ENCODE results near the gene OVCA2. TPM values are rescaled to one million over a fixed set of nuclear protein-coding genes. Genes with fewer than 3 reads are reported as not detected.
A peak's percentile ranks its signal among the peaks of the same experiment; 100 is the strongest.

Gene OVCA2
- total RNA-seq, 2 donors from 2014 or later = 17.1 to 36.3 TPM

DNA sequence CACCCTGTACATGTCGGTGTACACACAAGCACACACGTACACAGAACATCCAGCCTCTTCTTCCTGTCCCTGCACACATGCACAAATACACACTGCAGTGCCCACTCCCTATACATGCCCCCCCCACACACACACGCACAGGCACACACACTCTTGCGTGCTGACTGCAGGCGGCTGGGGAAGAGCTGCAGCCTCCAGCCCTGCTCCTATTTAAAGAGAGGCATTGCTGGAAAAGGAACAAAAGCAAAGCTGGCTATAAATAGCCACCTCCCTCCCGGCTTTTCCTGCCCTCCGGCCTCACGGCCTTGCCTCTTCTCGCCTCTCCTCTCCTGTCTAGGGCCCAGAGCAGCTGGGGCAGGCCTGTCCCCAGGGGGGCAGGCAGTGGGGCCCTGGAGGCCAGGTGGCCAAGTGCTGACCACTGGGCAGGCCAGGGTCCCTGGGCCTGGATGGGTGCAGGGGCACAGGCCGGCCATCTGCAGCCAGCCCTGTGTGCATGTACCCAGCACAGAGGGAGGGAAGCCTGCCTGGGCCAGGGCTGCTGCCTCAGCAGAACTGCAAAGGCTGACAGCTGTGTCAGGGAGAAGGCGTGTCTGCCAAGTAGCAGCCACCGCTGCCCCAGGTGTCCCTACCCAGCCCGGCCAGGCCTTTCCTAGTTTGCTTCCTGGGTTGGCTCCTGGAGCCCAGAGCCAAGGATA is 42.1 kb upstream of the OVCA2 start:
- ATAC-seq = peak; percentile 63
- Histone ChIP-seq H3K27ac (peak overlapping the region; percentile 81 to 94 (median 92)), H3K4me1 (peaks cover 68% of the 10 kb centered on the region), H3K27me3 (no peaks in the 10 kb centered on the region), H3K4me3 (no peak overlapping the region), H3K36me3 (replicated peaks in 1 of 2; ENCODE audit: insufficient read depth in 1 of 2, low read depth in 2 of 2) (no peaks in the 10 kb centered on the region), H3K9me3 (no peaks in the 10 kb centered on the region)
- TF ChIP-seq, protein P1, sequence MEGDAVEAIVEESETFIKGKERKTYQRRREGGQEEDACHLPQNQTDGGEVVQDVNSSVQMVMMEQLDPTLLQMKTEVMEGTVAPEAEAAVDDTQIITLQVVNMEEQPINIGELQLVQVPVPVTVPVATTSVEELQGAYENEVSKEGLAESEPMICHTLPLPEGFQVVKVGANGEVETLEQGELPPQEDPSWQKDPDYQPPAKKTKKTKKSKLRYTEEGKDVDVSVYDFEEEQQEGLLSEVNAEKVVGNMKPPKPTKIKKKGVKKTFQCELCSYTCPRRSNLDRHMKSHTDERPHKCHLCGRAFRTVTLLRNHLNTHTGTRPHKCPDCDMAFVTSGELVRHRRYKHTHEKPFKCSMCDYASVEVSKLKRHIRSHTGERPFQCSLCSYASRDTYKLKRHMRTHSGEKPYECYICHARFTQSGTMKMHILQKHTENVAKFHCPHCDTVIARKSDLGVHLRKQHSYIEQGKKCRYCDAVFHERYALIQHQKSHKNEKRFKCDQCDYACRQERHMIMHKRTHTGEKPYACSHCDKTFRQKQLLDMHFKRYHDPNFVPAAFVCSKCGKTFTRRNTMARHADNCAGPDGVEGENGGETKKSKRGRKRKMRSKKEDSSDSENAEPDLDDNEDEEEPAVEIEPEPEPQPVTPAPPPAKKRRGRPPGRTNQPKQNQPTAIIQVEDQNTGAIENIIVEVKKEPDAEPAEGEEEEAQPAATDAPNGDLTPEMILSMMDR (IDR thresholded peaks at IDR 0.05) = no peak
- peak in 2 of 3 donors; percentile 41 to 44 for TF ChIP-seq POLR2A (IDR thresholded peaks at IDR 0.05)
- DNase-seq = peak; percentile 80 to 91 (median 90)
- intact Hi-C loops (cut with DNase I) = no loop called here
- 13 to 16% methylated on average over 9 to 13 of the region's 13 CpGs for WGBS, 2 donors

DNA sequence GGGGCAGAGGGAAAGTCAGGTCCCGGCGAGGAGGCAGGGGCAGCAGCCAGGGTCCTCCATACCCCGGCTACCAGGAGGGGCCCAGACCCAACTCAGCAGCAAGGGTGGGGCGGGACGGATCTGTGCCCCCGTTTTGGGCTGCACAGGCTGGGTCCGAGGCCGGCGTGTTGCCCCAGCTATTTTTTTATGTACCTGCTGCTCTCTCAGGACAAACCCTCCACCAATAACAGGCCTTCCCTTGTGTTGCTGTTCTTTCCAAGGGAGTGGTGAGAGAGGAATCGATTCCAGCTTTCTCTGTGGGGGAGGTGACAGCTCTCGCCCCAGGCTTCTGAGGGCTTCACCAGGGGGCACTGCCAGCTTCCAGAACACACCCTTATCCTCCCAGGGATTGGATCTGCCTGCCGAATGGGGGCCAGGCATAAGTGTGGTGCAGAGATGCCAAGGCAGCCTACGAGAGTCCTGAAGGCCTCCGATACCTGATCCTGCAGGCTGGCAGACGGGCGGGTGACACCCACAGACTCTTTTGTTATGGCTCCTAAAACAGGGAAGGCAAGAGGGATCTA is 39.0 kb upstream of the OVCA2 start:
- Histone ChIP-seq H3K36me3 (replicated peaks in 1 of 2; ENCODE audit: insufficient read depth in 1 of 2, low read depth in 2 of 2) (no peaks in the 10 kb centered on the region), H3K9me3 (no peaks in the 10 kb centered on the region), H3K4me1 (peaks cover 41% of the 10 kb centered on the region), H3K27ac (peak overlapping the region; percentile 39 to 87 (median 83)), H3K27me3 (no peaks in the 10 kb centered on the region), H3K4me3 (no peak overlapping the region)
- peak in 2 of 3 donors; percentile 14 to 22 for TF ChIP-seq POLR2A (IDR thresholded peaks at IDR 0.05)
- TF ChIP-seq, protein P1 (IDR thresholded peaks at IDR 0.05) = peak in 2 of 7 experiments; percentile 18 to 28
- WGBS, 2 donors = 68 to 72% methylated on average over 10 to 15 of the region's 16 CpGs
- peak; percentile 15 for ATAC-seq
- peak in 3 of 4 donors; percentile 43 to 57 (median 53) for DNase-seq
- intact Hi-C loops (cut with DNase I) = no loop called here

DNA sequence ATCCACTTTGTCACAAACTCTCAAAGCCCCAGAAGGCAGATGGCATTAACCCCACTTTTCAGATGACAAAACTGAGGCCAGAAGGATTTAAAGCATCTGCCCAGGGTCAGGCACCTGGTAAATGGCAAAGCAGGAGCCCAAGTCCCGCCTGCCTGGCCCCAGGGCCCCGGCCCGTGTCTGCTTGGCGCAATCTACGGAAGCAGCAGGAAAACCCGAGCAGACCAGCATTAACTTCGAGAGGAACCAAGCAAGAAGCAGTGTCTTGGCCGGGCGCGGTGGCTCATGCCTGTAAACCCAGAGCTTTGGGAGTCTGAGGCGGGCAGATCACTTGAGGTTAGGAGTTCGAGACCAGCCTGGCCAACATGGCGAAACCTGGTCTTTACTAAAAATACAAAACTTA is 38.3 kb upstream of the OVCA2 start:
- no peak for ATAC-seq

DNA sequence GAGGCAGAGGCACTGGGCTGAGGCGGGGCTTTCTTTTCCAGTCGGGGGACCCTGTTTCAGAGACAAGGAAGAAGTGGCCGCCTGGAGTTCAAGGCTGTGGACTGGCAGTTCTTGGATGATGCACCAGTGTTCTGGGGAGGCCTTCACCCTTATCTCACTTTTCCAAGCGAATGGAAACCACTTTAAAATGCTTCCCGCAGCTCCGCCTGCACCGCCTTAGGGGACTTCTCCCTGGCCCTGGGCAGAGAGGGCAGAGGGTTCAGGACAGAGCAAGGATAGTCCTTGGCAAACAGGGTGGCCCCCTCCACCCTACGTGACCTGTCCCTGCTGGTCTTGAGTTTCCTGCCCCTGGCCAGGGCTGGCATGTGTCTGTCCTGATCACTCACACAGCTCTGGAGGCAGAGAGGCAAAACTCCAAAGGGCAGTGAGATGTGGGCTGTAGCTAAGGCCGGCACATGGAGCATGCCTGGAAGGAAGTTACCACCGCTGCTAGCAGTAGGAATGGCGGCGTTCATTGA is 37.3 kb upstream of the OVCA2 start:
- Histone ChIP-seq H3K4me3 (no peak overlapping the region), H3K27ac (peak overlapping the region in 3 of 4 donors; percentile 21 to 45 (median 38)), H3K9me3 (no peaks in the 10 kb centered on the region), H3K36me3 (replicated peaks in 1 of 2; ENCODE audit: insufficient read depth in 1 of 2, low read depth in 2 of 2) (no peaks in the 10 kb centered on the region), H3K4me1 (peaks cover 26% of the 10 kb centered on the region), H3K27me3 (no peaks in the 10 kb centered on the region)
- intact Hi-C loops (cut with DNase I) = no loop called here
- DNase-seq (no peak), ATAC-seq (no peak)
- WGBS, 2 donors = 66 to 67% methylated on average over 11 to 12 of the region's 12 CpGs
- TF ChIP-seq, protein P1 (IDR thresholded peaks at IDR 0.05) = no peak
- no peak for TF ChIP-seq POLR2A (IDR thresholded peaks at IDR 0.05)

More for the DNA sequence above, 38.3 kb upstream of the OVCA2 start:
- no peaks in the 10 kb centered on the region for H3K27me3 ChIP-seq
- no peak for DNase-seq
- 92 to 97% methylated on average over 13 of the region's 13 CpGs for WGBS, 2 donors
- H3K27ac ChIP-seq = peak overlapping the region in 3 of 4 donors; percentile 80 to 87 (median 86)
- no peaks in the 10 kb centered on the region for H3K36me3 ChIP-seq (replicated peaks in 1 of 2; ENCODE audit: insufficient read depth in 1 of 2, low read depth in 2 of 2)
- H3K9me3 ChIP-seq = no peaks in the 10 kb centered on the region
- H3K4me3 ChIP-seq = no peak overlapping the region
- intact Hi-C loops (cut with DNase I) = no loop called here
- peaks cover 36% of the 10 kb centered on the region for H3K4me1 ChIP-seq
- TF ChIP-seq POLR2A (IDR thresholded peaks at IDR 0.05) = no peak
- TF ChIP-seq, protein P1 (IDR thresholded peaks at IDR 0.05) = no peak

All from body of pancreas (tissue), 4 donors.